Renal pelvis (tissue), 4 donors: ENCODE data around the gene UBXN10. TPM values are rescaled to one million over a fixed set of nuclear protein-coding genes. Genes with fewer than 3 reads are reported as not detected.

Source experiments
- DNase-seq: peaks from one replicate; pipeline ENCODE4 v3.0.0-alpha.2; 2013
- polyA plus RNA-seq, 3 donors: library from polyadenylated mRNA; unstranded; fragments of 120-200 nt; gene quantifications; one replicate each; pipeline ENCODE4 v1.2.1, GENCODE V29; 2013; ENCODE audit not compliant: insufficient read length in 3 of 3

UBXN10 gene
- polyA plus RNA-seq, 3 donors, result 6.0 to 6.8 (median 6.5) TPM

DNA sequence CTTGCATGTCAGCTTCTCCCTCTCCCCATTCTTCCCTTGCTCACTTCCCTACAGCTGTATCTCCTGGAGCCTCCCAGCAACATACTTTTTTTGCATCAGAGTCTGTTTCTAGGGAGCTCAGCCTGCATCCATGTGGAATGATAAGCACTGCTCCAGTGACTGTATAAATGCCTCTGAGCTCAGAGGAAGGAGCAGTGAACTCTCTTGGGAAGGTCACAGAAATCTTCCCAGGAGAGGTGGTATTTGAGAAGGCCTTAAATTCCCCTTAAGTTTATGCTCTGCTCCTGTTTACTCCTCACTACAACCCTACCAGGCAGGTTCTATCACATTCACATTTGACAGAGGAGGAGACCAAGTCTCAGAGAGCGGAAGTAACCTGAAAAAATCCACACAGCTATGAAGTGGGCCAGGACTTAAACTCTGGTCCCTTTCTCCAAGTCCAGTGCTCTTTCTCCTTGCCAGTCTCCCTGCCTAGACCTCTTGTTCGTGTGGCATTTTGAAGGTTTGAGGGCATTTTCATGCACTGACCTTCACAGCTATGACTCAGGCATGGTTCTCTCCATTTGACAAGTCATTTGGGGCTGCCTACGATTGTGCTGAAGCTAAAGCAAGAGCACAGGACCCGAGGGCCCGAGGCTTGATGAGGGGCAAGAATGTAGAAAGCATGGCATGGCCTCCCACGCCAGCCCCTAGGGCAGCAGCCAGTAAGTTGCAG, 5.6 kb upstream of the UBXN10 start:
- DNase-seq, result no peak

GRCh38 chr1:20180844-20181207, 5.1 kb upstream of the UBXN10 start:
- DNase-seq, result no peak

DNA sequence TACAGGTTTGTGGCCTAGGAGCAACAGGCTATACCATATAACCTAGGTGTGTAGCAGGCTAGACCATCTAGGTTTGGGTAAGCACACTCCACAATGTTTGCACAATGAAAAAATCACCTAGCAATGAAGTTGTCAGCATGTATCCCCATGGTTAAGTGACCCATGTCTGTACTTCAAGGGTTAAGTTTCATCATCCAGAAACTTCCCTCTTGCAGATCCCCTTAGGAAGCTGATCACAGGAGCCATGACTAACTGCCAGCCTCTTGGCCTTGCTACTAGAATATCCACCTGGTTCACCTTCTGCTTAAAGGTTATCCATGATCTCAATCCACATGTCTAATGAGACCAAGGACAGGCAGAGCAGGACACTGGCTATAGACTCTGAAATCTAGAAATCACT, 3.5 kb upstream of the UBXN10 start:
- DNase-seq, result no peak

- no peak for DNase-seq
These were observed 2.9 kb upstream of the UBXN10 start for GRCh38 chr1:20183035-20183434.

DNA sequence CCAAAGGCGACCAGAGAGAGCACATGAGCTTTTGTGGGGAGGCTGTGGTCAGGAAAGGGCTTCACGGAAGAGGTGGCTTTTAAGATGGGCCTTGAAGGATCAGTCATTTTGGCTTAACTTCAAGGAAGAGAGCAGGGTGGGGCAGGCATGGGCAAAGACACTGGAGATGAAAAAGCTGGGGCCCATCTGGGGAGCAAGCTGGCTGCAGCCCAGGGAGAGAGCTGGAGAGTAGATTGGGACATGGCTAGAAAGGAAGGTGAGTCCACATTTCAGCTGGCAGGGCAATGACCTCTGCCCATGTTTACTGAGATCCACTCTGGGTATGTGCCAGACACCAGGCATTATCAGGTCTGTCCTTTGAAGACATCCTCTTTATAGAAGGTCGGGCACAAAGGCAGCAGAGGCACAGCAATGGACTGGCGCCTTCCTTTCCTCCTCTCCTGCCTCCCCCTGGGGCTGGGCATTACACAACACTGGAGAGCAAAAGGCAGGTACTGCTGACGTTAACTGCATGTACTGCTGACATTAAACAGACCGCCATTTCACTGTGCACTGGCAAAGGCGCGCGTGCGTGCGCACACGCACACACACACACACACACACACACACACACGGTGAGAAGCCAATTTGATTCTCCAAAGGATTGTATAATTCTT, 2.2 kb upstream of the UBXN10 start:
- DNase-seq, result no peak

DNA sequence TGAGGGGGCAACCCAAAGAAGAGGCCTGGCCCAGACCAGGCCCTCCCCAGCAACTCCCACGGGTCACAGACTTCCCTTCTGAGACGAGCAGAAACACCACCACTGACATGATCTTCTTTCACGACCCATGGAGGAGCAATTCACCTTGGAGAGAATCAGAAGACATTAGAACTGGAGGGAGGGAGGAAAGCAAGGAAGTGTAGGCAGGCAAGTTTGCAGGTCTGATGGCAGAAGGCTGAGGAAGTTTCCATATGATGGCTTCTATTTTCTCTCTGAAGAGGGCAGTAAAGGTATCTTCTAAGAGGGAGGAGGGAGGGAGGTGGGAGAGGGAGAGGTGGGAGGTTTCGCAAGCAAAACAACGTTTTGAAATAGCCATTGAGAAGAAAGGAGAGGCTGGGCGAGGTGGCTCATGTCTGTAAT, 1.4 kb upstream of the UBXN10 start:
- no peak for DNase-seq

GRCh38 chr1:20184997-20185833, 681 bp upstream of the UBXN10 start:
- no peak for DNase-seq

DNA sequence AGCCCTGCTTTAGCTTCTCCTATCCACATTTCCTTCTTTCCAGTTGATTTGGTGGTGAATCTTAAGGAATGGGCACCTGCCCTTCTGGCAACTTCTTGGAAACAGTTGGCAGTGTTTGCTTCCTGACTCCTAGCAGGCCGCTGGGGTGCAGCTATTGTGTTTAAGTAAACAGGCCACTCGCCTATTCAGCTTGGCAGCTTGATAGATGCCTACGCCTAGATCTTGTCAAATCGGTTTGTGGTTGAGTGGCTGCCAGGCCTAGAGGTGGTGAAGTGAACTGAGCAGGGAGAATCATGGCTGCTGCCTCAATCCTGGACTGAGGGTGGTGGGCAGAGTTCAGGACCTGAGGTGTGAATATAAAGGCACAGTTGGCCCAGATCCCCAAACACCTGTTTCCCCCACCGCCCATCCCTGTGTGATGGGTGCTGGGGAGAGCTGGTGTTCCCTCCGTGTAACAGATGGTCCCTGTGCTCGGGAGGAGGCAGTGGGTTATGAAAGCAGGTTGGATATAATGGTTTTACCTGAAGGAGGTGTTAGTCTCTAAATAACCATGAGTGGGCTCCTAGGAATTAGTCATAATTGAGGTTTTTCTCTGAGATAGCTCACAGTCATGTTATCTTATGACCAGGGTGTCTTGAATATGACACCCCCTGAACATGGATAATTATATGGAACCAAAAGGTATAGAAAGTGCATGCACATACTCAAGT, 1.4 kb downstream of the UBXN10 start:
- DNase-seq, result no peak

DNA sequence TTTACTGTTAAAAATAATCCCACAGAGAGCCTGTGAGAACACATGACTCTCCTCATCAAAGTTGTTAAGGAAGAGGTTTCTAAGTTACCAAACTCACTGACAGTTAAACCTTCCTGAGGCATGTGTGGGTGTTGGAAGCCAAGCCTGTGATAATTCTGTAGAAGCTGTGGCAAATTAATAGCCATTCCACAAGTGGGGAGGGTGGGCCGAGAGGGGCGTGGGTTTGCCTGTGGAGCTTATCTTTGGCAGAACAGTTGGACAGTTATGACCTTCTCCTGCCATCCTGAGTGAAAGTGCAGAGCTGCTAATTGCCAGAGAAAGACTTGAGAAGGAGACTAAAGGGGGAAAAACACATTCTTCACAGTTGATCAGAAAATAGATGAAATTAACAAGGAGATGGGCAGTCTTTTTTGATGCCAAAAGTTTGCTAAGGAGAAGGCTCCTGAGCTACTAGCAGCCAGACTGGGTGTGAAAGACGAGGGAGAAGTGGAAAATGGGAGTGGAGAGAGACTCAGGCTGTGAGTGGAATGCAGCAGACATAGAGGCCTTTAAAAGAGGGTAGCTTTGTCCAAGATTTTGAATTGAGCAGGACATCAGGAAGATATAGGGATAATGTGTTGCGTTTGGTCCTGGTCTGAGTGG, 2.0 kb downstream of the UBXN10 start:
- DNase-seq, result no peak

DNA sequence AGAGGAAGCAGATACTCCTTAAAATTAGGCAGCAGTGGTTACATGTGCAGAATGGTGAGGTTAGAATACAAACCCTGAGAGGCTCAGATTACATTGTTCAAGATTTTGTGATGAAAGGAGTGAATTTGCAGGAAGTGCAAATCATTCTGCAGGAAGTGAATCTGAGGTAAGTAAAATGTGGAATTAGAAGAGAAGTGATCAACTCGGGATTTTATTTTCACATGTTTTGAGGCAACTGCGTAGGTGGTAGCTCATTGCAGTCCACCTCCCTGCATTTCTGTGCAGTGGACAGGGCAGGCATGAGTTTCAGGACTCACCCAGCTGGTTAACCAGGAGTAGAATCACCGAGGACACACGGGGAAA, 2.5 kb downstream of the UBXN10 start:
- DNase-seq, result no peak

- DNase-seq, result no peak
These were observed 3.8 kb downstream of the UBXN10 start for GRCh38 chr1:20189664-20190063.

DNA sequence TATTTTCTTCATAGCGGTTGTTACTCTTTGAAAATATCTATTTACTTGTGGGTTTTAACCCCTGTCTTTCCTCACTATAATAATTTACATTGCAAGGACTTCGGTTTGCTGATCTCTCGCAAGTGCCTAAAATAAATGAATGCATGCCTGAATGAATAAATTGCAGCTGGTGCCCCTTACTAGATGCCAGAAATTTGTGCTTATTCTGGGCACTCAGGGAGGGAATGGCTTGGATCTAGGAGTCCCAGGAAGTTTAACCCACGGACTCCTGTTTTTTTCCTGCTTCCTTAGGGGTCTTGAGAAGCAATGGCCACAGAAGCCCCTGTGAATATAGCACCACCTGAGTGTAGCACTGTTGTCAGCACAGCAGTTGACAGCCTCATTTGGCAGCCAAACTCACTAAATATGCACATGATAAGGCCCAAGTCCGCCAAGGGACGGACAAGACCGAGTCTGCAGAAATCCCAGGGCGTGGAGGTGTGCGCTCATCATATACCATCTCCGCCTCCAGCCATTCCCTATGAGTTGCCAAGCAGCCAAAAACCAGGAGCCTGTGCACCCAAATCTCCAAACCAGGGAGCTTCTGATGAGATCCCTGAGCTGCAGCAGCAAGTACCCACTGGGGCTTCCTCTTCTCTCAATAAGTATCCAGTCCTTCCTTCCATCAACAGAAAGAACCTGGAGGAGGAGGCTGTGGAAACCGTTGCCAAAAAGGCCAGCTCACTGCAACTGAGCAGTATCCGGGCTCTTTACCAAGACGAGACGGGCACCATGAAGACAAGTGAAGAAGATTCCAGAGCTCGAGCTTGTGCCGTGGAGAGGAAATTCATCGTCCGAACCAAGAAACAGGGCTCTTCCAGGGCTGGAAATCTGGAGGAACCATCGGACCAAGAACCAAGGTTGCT, 4.6 kb downstream of the UBXN10 start:
- no peak for DNase-seq

DNA sequence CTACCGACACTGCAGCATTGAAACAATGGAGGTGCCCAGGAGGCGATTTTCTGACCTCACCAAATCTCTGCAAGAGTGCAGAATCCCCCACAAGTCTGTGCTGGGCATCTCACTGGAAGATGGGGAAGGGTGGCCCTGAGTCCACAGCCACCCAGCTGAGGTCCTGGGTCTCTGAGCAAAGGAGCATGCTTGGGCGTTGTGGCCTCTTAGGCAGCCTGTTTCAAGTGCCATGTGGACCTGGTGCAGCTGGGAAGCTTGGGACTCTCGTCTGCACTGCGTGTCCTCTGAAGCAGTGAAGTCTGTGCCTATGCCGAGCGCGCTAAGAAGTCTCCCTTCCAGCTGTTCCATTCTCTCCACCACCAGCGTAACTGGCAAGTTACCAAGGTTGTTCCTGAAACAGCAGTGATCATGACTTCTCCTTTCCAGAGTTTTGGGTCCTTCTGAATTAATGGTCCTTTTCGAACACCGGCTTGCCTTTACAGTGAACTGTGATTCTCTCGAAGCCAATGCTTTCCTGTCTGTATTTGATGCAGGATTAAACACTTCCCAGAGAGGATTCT, 5.5 kb downstream of the UBXN10 start:
- no peak for DNase-seq

DNA sequence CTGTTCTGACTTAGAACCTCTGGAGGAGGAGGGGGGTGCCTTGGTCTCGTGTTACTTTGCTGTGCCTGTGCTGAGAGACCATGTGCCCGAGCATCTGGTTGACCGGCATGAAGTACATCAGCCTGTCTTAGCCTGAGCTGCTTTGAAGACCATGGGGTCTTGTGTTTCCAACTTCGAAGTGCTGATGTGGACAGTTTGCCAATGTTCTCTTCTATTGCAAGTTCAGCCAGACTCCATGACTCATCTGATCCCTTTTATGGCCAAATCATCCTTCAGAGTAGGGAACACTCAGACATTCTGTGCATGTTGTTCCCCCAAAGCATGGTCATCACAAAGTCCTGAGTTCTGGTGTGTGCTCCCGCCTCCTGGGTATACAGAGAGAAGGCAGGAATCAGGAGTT, 6.5 kb downstream of the UBXN10 start:
- DNase-seq, result no peak

DNA sequence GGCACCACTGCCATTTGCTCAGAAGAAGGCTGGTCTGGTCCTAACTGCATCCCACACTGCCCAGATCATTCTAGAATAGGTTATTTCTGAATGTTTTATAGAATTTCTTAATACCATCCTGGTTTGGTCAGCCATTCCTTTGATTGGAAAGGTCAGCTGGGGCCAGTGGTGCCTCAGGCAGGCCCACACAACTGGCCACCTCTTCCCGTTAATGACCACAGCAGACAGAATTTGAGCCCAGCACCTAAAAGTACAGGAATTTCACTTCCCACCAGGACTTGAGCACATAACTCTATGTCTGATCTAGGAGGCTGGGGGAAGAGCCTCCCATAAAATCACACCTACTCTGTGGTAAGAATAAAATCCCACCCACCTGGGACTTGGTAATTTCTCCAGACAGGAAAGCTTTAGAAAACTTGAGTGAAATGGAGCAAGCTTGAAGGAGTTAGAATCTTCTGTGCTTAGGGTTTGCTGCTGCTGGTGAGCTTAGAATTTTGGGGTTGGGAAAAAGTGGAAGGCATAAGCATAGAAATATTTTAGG, 7.0 kb downstream of the UBXN10 start:
- no peak for DNase-seq

- no peak for DNase-seq
These were observed 8.3 kb downstream of the UBXN10 start for GRCh38 chr1:20194224-20194623.

GRCh38 chr1:20194757-20195461, 9.0 kb downstream of the UBXN10 start:
- DNase-seq, result no peak

- DNase-seq, result no peak
These were observed 9.5 kb downstream of the UBXN10 start for GRCh38 chr1:20195462-20195780.

DNA sequence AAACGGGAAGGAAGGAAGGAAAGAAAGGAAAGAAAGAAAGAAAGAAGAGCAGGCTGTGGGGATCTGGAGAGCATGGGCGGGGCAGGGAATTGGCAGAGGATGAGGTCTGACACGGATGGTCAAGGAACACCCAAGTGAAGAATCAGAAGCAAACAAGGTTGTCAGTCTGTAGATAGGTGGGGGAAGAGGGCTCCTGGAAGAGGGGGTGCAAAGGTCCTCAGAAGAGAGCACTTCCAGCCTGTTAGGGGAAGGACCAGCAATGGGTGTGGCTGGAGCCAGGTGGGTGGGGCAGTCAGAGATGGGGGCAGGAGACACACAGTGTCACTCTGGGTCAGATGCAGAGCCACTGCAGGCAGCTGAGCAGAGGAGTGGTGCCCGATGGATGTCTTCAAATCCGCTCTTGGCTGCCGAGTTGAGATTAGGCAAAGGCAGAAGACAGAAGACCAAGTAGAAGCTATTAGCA, 11.5 kb downstream of the UBXN10 start:
- DNase-seq, result no peak

DNA sequence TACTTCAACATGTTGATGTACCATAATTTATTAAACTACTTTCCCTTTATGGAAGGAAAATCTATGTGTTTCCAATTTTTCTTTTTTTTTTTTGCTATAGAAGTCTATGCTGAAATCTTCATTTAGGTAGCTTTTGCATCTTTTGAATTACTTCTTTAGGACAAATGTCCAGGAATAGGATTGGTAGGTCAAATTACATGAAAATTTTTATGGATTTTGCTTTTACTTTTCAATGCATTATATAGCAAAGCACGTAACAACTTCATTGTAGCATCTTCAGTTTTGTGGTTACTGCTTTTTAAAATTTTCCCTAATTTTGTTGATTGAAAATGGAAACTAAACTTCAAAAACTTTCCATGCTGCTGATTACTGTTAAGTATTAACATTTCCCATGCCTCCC, 12.4 kb downstream of the UBXN10 start:
- DNase-seq, result no peak
